ENCODE measurements around the gene LPCAT3.
"Not testable (repeated sequence)": the region's sequence is repeated elsewhere in the genome, so short reads cannot be mapped to it uniquely, and the experiment has no call there.

LPCAT3 gene, protein sequence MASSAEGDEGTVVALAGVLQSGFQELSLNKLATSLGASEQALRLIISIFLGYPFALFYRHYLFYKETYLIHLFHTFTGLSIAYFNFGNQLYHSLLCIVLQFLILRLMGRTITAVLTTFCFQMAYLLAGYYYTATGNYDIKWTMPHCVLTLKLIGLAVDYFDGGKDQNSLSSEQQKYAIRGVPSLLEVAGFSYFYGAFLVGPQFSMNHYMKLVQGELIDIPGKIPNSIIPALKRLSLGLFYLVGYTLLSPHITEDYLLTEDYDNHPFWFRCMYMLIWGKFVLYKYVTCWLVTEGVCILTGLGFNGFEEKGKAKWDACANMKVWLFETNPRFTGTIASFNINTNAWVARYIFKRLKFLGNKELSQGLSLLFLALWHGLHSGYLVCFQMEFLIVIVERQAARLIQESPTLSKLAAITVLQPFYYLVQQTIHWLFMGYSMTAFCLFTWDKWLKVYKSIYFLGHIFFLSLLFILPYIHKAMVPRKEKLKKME

DNA sequence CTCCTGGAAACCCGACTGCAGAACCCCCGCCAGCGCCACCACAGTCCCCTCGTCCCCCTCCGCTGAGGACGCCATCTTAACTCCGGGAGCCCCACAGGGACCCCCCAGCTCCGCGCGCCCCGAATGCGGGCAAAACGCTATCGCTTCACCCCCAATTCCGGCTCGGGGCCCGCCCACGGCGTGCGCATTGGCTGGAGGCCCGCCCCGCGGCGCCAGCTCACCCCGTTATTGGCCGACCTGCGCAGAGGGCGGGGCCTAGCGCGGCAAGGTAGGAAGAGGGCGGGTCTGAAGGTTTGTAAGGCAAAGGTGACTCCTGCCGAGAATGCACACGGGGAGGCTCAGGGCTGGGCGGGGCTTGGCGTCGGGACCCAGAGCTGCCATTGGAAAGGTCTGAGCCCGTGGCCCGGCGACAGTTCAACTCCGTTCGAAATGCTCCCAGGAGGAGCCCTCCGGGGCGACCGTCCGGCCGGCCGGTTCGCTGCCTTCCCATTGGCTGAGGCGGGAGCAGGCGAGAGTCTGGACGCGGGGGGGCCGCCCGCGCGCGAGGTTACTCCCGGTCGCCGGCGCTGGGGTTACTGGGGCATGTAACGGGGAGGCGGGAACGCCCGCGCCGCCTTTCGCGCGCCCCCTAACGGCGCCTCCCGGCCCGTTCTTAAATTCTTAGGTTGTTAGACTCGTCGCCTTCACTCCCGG lies at the start of gene LPCAT3:
LPCAT3 (minus strand) TSS at position 127 of the 693 bp plus-strand sequence; CDS start at position 75, 52 bp downstream.
- DNase-seq (ENCODE audit: low read depth in 2 of 2), result peak; percentile 94 to 95

DNA sequence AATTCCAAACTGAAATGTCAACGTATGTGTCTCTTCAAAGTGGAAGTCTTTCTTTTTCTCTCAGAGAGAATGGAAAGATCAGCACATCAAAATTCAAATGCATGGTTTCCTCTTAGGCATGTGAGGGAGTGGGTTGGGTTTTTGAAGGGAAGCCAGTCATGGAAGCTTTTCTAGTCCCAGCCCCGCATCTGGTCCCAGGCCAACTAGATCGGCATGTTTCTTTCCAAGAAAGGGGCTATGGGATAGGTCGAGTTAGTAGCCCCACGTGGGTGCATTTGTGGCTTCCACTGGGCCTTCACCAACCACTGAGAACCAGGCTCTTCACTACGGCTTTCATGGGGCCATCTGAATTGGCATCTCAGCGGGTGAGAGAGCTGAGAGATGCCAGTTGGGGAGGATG lies 48.8 kb upstream of the LPCAT3 start:
- no peak for DNase-seq (ENCODE audit: low read depth in 2 of 2)

DNA sequence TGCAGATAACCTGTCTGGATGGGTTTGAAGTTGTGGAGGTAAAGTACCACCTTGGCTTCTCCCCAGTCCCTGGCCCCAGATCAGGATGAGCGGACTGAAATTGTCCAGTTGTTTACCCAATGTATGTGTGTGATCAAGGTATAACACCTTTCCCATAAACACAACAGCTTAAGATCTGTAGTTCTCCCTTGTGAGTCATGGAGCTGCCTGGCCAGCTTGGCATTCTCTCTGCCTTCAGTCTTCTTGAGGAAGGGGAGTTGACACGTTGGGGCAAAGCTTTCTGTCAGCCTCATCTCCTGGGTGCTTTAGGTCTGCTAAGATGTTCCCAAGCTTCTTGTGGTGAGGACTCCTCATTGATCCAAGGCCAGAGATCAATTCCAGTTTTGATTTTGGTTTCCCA lies 48.3 kb upstream of the LPCAT3 start:
- DNase-seq (ENCODE audit: low read depth in 2 of 2), result no peak

DNA sequence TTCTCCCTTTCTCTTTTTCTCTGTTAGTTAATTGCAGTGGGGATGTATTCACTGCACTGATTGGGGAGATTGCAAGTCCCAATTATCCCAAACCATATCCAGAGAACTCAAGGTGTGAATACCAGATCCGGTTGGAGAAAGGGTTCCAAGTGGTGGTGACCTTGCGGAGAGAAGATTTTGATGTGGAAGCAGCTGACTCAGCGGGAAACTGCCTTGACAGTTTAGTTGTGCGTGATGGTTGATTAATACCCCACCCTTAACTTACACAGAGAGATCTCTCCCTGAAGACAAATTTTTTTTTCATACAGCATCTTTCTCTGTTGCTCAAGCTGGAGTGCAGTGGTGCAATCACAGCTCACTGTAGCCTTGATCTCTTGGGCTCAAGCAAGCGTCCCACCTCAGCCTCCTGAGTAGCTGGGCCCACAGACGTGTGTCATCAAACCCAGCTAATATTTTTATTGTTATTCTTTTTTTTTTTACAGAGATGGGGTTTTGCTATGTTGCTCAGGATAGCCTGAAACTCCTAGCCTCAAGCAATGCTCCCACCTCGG lies 46.9 kb upstream of the LPCAT3 start:
- DNase-seq (ENCODE audit: low read depth in 2 of 2), result no peak

DNA sequence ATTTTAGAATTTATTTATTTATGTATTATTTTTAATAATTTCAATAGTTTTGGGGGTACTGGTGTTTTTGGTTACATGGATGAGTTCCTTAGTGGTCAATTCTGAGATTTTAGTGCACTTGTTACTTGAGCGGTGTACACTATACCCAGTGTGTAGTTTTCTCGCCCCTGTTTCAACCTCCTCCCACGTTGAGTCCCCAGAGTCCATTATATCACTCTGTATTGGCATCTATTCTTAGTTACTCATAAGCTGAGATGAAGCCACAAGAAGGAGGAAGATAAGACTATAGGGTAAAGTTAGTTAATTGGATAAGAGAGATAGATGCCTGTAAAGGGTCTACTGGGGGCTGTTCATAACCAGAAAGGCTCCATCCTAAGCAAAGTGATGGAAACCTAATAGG lies 46.2 kb upstream of the LPCAT3 start:
- no peak for DNase-seq (ENCODE audit: low read depth in 2 of 2)

DNA sequence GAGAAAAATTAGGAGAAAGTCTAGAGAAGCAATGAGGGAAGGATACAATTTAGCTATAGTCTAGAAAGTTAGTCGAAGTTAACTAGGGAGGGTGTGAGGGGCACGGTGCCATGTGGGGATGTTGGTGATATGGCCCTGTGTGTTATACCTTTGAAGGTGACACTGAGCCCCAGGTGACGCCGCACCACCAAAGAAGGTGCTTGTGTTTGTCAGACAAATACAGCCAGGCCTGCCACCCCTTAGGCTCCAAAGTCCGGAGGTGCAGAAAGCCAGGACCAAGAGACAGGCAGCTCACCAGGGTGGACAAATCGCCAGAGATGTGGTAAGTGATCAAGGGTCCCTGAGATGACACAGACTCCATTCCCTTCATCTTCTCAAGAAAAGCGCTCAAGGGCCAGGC lies 43.3 kb upstream of the LPCAT3 start:
- no peak for DNase-seq (ENCODE audit: low read depth in 2 of 2)

DNA sequence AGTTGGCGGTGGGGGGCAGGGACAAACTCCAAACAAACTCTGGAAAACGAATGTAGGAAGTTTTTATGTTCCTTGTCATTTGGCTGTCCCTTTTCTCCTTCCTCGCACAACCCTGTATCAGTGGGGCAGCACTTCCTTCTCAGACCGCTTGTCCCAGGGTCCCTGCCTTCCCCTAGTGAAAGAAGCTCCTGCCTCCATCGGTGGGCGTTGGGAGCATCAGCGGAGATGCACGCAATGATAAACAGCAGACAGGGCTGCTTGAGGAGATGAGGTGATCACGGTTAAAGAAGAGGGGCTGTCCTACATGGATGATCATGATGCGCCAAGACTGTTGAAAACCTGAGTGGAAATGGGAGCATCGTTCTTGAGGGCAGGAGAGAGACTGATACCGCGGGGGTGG lies 42.9 kb upstream of the LPCAT3 start:
- no peak for DNase-seq (ENCODE audit: low read depth in 2 of 2)

DNA sequence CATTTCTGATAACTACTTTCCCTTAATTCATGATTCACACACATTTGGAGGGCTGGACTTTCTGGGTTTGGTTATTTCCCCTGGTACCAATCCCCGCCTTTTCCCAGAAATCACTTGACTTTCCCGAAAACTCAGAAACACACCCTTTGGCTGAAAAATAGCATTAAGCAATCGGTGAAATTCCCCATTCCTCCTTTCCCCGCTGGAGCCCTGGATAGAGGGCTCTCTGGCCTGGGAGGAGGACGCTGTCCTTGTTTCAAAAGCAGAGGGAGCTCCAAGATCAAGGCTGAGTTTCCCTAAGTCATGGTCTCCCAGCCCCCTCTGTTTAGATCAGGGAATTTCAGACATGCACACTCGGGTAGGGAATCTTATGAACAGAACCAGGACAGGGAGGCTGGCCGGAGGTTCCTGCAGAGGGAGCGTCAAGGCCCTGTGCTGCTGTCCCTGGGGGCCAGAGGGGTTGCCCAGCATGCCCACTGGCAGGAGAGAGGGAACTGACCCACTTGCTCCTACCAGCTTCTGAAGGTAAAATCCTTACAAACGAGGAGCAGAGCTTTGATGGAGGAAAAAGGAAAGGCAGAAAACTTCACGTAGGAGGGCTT lies 42.2 kb upstream of the LPCAT3 start, which contains the start of gene C1S:
C1S (plus strand) TSS at position 366 of the 602 bp plus-strand sequence. CDS start 1,195 bp downstream, outside the sequence.
- no peak for DNase-seq (ENCODE audit: low read depth in 2 of 2)

DNA sequence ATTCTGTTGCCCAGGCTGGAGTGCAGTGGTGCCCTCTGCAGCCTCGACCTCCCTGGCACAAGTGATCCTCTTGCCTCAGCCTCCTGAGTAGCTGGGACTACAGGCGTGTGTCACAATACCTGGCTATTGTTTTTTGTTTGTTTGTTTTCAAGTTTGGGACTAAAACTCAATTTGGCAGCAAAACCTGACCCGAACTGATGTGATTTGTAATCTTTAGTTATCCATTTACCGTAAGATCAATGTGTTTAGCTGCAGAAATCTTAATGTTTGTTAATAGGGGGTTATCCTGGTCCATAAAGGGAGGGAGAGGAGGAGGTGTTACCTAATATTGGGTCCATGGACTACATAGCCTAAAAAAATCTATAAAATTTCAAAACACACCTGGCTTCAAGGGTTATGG lies 41.5 kb upstream of the LPCAT3 start:
- DNase-seq (ENCODE audit: low read depth in 2 of 2), result no peak

DNA sequence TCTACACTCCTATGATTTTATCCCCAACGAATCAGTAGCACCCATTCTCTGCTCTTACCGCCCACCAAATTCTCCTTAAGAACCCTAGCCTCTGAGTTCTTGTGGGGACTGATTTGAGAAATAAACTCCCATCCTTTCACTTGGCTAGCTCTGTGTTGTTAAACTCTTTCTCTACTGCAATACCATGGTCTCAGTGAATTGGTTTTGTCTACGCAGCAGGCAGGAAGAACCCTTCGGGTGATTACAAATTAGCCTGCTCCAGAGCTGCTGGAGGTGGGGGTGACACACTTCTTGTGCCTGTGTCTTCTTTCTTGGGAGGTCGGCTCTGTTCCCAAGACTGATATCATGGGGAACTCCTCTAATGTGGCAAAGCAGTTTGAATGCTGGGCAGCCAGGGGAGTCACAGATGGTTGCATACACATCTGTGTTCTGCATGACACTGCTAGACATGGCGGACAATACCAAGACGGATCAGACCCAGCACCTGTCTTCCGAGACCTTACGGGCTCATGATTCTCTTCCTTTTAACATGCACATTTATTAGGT lies 40.6 kb upstream of the LPCAT3 start:
- no peak for DNase-seq (ENCODE audit: low read depth in 2 of 2)

DNA sequence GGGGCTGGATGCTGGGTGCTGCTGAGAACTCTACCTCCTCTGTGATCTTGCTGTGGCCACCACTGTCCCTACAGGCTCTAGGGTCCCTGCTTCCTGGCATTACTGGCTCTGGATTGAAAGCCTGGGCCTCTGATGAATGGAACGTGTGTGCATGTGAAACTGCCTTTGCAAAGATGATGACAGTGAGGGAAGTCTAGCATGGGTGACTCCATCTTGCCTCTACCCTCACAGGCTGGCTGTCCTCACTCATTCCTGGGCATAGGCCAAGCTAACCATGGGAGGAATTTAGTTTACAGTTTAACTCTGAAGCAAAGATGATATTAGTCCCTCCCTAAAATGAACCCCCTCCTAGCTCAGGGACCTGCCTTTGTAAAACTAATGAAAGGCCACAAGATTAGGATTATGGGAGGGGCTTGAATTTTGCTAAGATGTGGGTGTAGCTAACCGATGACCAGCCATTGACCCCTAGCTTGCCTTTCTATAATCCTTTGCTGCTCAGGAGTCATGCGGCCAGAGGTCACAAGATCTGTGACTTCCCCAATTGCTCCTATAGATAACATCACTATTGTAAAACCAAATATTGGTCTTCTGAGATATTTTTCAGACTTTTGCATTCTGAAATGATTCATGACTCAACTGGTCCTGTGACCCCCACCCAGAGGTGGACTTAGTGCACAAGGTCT lies 40.0 kb upstream of the LPCAT3 start:
- DNase-seq (ENCODE audit: low read depth in 2 of 2), result no peak

DNA sequence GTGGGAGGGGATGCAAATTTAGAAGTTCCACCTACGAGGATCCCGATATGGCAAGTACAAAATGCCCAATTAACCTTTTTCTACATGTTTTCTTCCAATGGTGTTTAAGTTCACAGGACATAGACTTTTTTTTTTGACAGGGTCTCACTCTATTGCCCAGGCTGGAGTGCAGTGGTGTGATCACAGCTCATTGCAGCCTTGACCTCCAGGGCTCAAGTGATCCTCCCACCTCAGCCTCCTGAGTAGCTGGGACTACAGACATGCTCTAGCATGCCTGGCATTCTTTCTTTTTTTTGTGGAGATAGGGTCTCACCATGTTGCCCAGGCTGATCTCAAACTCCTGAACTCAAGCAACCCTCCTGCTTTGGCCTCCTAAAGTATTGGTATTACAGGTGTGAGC lies 37.5 kb upstream of the LPCAT3 start:
- not testable (repeated sequence) for DNase-seq (ENCODE audit: low read depth in 2 of 2)

DNA sequence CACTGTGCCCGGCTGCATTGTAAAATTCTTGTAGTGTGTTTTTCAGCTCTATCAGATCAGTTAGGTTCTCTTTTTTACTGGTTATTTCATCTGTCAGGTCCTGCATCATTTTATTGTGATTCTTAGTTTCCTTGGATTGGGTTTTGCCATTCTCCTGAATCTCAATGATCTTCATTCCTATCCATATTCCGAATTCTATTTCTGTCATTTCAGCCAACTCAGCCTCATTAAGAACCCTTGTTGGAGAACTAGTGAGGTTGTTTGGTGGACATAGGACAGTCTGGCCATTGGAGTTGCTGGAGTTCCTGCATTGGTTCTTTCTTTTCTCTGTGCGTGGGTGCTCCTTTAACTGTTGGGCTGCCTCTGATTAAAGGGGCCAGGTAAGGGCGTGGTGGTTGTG lies 36.6 kb upstream of the LPCAT3 start:
- DNase-seq (ENCODE audit: low read depth in 2 of 2), result no peak

DNA sequence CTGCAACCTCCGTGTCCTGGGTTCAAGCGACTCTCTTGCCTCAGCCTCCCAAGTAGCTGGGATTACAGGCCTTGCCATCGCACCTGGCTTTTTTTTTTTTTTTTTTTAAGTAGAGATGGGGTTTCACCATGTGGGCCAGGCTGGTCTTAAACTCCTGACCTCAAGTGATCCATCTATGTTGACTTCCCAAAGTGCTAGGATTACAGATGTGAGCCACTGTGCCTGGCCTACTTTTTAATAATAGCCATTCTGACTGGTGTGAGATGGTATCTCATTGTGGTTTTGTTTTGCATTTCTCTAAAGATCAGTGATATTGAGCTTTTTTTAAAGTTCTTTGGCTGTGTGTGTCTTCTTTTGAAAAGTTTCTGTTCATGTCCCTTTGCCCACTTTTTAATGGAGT lies 31.7 kb upstream of the LPCAT3 start:
- not testable (repeated sequence) for DNase-seq (ENCODE audit: low read depth in 2 of 2)

DNA sequence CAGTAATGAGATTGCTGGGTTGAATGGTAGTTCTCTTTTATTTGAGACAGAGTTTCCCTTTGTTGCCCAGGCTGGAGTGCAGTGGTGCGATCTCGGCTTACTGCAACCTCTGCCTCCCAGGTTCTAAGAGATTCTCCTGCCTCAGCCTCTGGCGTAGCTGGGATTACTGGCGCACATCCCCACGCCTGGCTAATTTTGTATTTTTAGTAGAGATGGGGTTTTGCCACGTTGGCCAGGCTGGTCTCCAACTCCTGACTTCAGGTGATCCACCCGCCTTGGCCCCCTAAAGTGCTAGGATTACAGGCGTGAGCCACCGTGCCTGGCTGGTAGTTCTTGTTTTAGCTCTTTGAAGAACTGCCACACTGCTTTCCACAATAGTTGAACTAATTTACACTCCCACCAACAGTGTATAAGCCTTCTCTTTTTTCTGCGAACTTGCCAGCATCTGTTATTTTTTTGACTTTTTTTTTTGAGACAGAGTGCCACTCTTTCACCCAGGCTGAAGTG lies 31.2 kb upstream of the LPCAT3 start:
- not testable (repeated sequence) for DNase-seq (ENCODE audit: low read depth in 2 of 2)

DNA sequence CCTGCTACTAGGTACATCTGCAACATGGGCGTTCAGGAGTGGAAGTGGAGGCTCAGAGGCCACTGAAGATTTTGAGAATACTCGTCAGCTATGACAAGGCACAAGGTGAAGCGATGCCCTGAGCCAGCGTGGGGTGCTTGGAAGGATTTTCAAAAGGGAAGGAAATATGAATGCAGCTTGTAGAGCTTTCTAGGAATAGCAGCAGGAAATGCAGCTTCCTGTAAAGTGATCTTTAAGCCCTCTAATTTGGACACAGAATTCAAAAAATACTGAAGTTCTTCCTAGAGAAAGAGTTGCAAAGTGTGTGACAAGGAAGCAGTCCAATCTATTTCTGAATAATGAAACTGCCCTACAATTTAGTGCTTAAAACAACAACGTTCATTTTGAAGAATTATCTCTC lies 29.0 kb upstream of the LPCAT3 start:
- DNase-seq (ENCODE audit: low read depth in 2 of 2), result no peak

DNA sequence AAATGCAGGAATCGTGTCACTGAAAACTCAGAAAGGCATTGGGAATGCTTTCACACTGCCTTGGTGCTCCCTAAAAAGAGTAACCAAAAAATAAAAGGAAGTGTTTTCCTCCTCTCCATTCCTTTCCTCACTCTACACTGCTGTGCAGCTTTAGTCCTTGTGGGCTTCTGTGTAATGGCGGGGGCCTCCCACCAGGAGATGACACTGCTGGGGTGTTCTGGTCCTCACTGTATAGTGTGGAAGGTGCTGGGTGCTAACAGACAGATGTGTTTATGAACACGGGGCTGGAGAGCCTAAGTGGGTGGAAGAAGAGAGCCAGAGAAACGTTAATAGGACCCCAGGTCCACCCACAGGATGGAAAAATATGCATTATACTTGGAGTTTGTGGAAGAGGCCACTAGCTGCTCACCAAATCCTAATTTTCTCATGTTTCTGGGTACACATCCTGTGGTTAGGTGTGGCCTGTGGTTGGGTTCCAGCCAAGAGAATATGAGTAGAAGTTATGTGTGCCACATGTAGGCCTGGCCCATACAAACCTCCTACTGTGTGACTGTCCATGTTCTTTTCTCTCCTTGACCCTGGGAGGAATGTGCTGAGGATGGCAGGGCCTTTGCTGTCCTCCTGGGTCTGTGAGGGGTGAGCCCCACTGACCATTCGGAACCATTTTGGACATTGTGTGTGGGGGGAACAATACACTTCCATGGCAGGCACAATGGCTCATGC lies 28.3 kb upstream of the LPCAT3 start:
- DNase-seq (ENCODE audit: low read depth in 2 of 2), result no peak

DNA sequence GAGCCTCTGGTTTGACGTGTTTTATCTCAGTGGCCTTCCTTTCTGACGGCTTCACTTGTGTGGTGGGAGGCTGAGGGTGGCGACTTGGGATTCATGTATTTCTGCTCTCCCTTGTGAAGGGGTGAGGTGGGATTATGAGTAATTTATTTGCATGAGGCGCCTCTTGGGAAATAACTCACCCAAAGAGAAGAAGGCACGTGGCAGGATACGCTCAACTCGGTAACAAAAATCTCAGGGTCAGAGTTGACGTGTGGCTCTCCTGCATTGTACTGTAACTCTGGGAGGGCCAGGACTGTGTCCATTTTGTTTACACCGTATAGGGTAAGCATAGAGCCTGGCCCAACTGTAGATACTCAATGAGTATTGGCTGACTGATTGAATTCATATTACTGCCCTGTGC lies 27.6 kb upstream of the LPCAT3 start:
- no peak for DNase-seq (ENCODE audit: low read depth in 2 of 2)

DNA sequence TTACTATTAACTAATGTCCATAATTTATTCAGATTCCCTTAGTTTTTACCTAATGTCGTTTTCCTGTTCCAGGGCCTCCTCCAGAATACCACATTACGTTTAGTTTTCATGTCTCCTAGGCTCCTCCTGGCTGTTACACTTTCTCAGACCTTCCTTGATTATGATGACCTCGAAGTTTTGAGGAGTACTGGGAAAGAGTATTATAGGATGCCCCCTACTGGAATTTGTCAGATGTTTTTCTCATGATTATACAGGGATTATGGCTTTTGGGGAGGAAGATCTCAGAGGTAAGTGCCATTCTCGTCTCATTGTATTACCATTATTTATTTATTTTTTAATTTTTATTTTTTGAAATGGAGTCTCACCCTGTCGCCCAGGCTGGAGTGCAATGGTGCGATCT lies 24.6 kb upstream of the LPCAT3 start:
- DNase-seq (ENCODE audit: low read depth in 2 of 2), result no peak

DNA sequence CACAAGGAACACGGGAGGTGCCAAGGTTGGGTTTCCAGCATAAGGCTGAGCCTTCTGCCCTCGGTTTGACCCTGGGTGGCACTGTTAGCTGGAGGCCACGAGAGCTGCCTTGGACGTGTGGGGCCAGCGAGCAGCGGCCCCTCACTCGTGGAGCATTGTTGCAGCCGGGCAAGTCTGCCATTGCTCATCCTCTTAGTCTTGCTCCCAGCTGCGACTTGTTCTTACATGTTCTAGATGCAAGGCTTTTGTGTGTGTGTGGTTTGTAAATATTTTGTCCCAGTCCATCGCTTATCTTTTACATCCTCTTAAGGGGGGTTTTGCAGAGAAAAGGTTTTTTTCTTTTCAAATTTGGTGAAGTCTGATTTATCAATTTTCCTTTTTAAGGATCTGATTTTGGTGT lies 21.1 kb upstream of the LPCAT3 start:
- DNase-seq (ENCODE audit: low read depth in 2 of 2), result no peak

DNA sequence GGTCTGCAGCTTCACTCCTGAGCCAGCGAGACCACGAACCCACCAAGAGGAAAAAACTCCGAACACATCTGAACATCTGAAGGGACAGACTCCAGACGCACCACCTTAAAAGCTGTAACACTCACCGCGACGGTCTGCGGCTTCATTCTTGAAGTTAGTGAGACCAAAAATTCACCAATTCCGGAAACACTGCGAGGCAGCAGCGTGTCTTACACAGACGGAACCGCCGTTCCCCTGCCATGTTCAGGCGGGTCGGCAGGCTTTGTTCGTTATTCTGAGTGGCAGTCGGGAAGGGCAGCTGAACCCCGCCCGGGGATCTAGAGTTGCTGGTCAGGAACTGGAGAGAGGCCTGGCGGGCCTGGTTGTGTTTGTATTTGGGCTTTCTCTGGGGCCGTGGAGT lies 20.3 kb upstream of the LPCAT3 start:
- no peak for DNase-seq (ENCODE audit: low read depth in 2 of 2)
